GM18508 (cell line): Measurements from ENCODE around the gene SNPH.

Source experiments
- ATAC-seq: cut with Tn5 transposase; IDR thresholded peaks from one replicate; pipeline ENCODE4 v1.9.1; 2021; ENCODE audit warnings: moderate number of reproducible peaks; ENCODE audit not compliant: insufficient read depth, unreplicated experiment

SNPH gene

GRCh38 chr20:1283522-1284510, 17.7 kb downstream of the SNPH start:
- no peak for ATAC-seq

GRCh38 chr20:1286267-1287024, 20.4 kb downstream of the SNPH start:
- no peak for ATAC-seq

- ATAC-seq: no peak
Measured at GRCh38 chr20:1287306-1287705, 21.2 kb downstream of the SNPH start.

- ATAC-seq: no peak
Measured at GRCh38 chr20:1287787-1288569, 21.9 kb downstream of the SNPH start.

- ATAC-seq: no peak
Measured at GRCh38 chr20:1291191-1291741, 25.2 kb downstream of the SNPH start.

GRCh38 chr20:1292620-1293019, 26.5 kb downstream of the SNPH start:
- no peak for ATAC-seq

- ATAC-seq: no peak
Measured at GRCh38 chr20:1293641-1294379, 27.7 kb downstream of the SNPH start.

GRCh38 chr20:1294497-1294896, 28.4 kb downstream of the SNPH start:
- no peak for ATAC-seq

- no peak for ATAC-seq
Measured at GRCh38 chr20:1295276-1295930, 29.3 kb downstream of the SNPH start.

GRCh38 chr20:1296117-1296610, 30.1 kb downstream of the SNPH start:
- no peak for ATAC-seq

GRCh38 chr20:1296922-1297321, 30.8 kb downstream of the SNPH start:
- ATAC-seq: no peak

GRCh38 chr20:1297486-1297885, 31.4 kb downstream of the SNPH start:
- no peak for ATAC-seq

- no peak for ATAC-seq
Measured at GRCh38 chr20:1298166-1298565, 32.1 kb downstream of the SNPH start.

GRCh38 chr20:1298888-1299511, 32.9 kb downstream of the SNPH start:
- ATAC-seq: no peak

GRCh38 chr20:1299522-1299921, 33.4 kb downstream of the SNPH start:
- no peak for ATAC-seq

GRCh38 chr20:1300083-1300840, 34.2 kb downstream of the SNPH start:
- ATAC-seq: no peak

GRCh38 chr20:1301031-1301529, 35.0 kb downstream of the SNPH start:
- no peak for ATAC-seq
